K562 (cell line): Measurements from ENCODE around the gene HDAC7. TPM values are rescaled to one million over a fixed set of nuclear protein-coding genes. Genes with fewer than 3 reads are reported as not detected.

Source experiments
- NR2C2 ChIP-seq, 2 experiments: fragments of 200-800 bp in 1 of 2; sonication (Bioruptor generic) in 1 of 2; sonication (generic) in 1 of 2; formaldehyde crosslinking in 1 of 2; IDR thresholded peaks; 2 replicates each; pipeline versions ENCODE4 v1.6.1 to v1.8.0; 2016 to 2022; ENCODE audit warnings: mild to moderate bottlenecking in 1 of 2, missing compliant biosample characterization in 1 of 2, missing genetic modification characterization in 1 of 2, missing genetic modification reagents in 1 of 2
- POLR2G ChIP-seq: fragments of 200-400 bp; formaldehyde crosslinking; IDR thresholded peaks from 2 replicates; pipeline ENCODE4 v1.6.1; 2017; ENCODE audit warnings: low read depth, mild to moderate bottlenecking, antibody characterized with exemption, low read length, moderate library complexity
- SIN3B ChIP-seq: fragments of 450-650 bp; IDR thresholded peaks from 2 replicates; pipeline ENCODE4 v1.6.1; 2017; ENCODE audit warnings: low read depth, mild to moderate bottlenecking, moderate library complexity
- U2AF1 ChIP-seq: fragments of 200-400 bp; formaldehyde crosslinking; optimal IDR thresholded peaks from 2 replicates; pipeline ENCODE3; 2017; ENCODE audit warnings: mild to moderate bottlenecking, low read depth, low read length, moderate library complexity
- ZNF143 ChIP-seq: sonication (generic); formaldehyde crosslinking; IDR thresholded peaks from 2 replicates; pipeline ENCODE4 v1.9.0; 2022; ENCODE audit warnings: mild to moderate bottlenecking, missing genetic modification reagents
- ZNF175 ChIP-seq: fragments of 200-800 bp; sonication (Bioruptor generic); IDR thresholded peaks from 2 replicates; pipeline ENCODE4 v1.6.1; 2016; ENCODE audit warnings: low read depth, mild to moderate bottlenecking, missing genetic modification characterization, missing compliant biosample characterization
- ZZZ3 ChIP-seq: fragments of 450-650 bp; IDR thresholded peaks from 2 replicates; pipeline ENCODE4 v1.6.1; 2016; ENCODE audit warnings: antibody characterized with exemption, mild to moderate bottlenecking, moderate library complexity
- polyA plus RNA-seq, 8 experiments: library from polyadenylated mRNA; depleted of rRNA in 4 of 8; stranded (reverse) in 5 of 8; unstranded in 3 of 8; fragments of >200 nt; fragmentation: Nextera tagmentation in 2 of 8; fragmentation: Illumina TruSeq in 1 of 8; extraction: Ambion mirVana in 2 of 8; extraction: Trizol in 1 of 8; gene quantifications; 2 replicates each; pipeline versions ENCODE4 v1.2.1 to v1.2.3, GENCODE V29; 2011 to 2014; ENCODE audit warnings: inconsistent platforms in 1 of 8, missing spikeins in 1 of 8
- total RNA-seq, 7 experiments: library from RNA; depleted of rRNA in 6 of 7; stranded (reverse); fragments of >200 nt in 6 of 7; fragmentation: Illumina TruSeq in 2 of 7; extraction: Trizol in 2 of 7; gene quantifications; 2 replicates each; pipeline versions ENCODE4 v1.2.1 to v1.2.3, GENCODE V29; 2011 to 2021; ENCODE audit warnings: low replicate concordance in 1 of 7
- TF ChIP-seq, protein P1 (sequence below): fragments of 250-450 bp; sonication (Bioruptor Pico); IDR thresholded peaks from 2 replicates; pipeline ENCODE4 v1.4.0; 2020; ENCODE audit warnings: mild to moderate bottlenecking, moderate library complexity
- TF ChIP-seq, protein P2 (sequence below): fragments of 450-650 bp; IDR thresholded peaks from 2 replicates; pipeline ENCODE4 v1.6.1; 2016; ENCODE audit warnings: mild to moderate bottlenecking, moderate library complexity
- TF ChIP-seq, protein P3 (sequence below): sonication (generic); formaldehyde crosslinking; IDR thresholded peaks from 2 replicates; pipeline ENCODE4 v1.8.0; 2023; ENCODE audit warnings: mild to moderate bottlenecking, missing genetic modification reagents

The HDAC7 gene
- total and polyA plus RNA-seq, 9 of the 15 experiments (the other 6 are each of a cell fraction or from before 2014, with no cell fraction given), result 2.5 to 129 (median 31.1) TPM

DNA sequence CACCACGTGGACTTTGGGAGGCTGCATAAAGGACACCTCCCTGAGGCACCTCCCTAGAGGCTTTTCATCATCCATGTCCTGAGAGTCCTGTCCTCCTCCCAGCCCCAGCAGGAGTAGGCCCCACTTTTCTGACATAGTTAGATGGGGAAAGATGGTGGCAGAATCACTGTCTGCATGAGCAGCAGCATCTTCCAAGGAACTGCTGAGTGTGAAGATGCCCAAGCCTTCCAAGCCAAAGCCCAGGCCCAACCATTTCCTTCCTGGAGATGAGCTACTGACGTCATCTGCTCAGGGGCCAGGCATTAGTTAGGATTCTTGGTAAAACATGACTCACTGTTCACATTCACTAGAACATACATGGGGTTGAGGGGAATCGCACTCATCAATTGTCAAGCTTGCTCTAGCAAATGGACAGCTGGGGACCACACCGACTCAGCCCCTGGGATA is 47.8 kb upstream of the HDAC7 start (continued):
- TF ChIP-seq, protein P1, sequence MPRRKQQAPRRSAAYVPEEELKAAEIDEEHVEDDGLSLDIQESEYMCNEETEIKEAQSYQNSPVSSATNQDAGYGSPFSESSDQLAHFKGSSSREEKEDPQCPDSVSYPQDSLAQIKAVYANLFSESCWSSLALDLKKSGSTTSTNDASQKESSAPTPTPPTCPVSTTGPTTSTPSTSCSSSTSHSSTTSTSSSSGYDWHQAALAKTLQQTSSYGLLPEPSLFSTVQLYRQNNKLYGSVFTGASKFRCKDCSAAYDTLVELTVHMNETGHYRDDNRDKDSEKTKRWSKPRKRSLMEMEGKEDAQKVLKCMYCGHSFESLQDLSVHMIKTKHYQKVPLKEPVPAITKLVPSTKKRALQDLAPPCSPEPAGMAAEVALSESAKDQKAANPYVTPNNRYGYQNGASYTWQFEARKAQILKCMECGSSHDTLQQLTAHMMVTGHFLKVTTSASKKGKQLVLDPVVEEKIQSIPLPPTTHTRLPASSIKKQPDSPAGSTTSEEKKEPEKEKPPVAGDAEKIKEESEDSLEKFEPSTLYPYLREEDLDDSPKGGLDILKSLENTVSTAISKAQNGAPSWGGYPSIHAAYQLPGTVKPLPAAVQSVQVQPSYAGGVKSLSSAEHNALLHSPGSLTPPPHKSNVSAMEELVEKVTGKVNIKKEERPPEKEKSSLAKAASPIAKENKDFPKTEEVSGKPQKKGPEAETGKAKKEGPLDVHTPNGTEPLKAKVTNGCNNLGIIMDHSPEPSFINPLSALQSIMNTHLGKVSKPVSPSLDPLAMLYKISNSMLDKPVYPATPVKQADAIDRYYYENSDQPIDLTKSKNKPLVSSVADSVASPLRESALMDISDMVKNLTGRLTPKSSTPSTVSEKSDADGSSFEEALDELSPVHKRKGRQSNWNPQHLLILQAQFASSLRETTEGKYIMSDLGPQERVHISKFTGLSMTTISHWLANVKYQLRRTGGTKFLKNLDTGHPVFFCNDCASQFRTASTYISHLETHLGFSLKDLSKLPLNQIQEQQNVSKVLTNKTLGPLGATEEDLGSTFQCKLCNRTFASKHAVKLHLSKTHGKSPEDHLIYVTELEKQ (CRISPR knock-in tag), result no peak
- TF ChIP-seq NR2C2 (CRISPR knock-in tag; IDR thresholded peaks at IDR 0.05) (no peak), NR2C2 (tag; IDR thresholded peaks at IDR 0.05) (peak; percentile 39; the same call in 1 of the 2 replicates), SIN3B (no peak), ZNF143 (CRISPR knock-in tag) (no peak), U2AF1 (no peak), ZNF175 (CRISPR knock-in tag) (peak; percentile 78; the same call in 1 of the 2 replicates), ZZZ3 (no peak), POLR2G (no peak)
- TF ChIP-seq, protein P2, sequence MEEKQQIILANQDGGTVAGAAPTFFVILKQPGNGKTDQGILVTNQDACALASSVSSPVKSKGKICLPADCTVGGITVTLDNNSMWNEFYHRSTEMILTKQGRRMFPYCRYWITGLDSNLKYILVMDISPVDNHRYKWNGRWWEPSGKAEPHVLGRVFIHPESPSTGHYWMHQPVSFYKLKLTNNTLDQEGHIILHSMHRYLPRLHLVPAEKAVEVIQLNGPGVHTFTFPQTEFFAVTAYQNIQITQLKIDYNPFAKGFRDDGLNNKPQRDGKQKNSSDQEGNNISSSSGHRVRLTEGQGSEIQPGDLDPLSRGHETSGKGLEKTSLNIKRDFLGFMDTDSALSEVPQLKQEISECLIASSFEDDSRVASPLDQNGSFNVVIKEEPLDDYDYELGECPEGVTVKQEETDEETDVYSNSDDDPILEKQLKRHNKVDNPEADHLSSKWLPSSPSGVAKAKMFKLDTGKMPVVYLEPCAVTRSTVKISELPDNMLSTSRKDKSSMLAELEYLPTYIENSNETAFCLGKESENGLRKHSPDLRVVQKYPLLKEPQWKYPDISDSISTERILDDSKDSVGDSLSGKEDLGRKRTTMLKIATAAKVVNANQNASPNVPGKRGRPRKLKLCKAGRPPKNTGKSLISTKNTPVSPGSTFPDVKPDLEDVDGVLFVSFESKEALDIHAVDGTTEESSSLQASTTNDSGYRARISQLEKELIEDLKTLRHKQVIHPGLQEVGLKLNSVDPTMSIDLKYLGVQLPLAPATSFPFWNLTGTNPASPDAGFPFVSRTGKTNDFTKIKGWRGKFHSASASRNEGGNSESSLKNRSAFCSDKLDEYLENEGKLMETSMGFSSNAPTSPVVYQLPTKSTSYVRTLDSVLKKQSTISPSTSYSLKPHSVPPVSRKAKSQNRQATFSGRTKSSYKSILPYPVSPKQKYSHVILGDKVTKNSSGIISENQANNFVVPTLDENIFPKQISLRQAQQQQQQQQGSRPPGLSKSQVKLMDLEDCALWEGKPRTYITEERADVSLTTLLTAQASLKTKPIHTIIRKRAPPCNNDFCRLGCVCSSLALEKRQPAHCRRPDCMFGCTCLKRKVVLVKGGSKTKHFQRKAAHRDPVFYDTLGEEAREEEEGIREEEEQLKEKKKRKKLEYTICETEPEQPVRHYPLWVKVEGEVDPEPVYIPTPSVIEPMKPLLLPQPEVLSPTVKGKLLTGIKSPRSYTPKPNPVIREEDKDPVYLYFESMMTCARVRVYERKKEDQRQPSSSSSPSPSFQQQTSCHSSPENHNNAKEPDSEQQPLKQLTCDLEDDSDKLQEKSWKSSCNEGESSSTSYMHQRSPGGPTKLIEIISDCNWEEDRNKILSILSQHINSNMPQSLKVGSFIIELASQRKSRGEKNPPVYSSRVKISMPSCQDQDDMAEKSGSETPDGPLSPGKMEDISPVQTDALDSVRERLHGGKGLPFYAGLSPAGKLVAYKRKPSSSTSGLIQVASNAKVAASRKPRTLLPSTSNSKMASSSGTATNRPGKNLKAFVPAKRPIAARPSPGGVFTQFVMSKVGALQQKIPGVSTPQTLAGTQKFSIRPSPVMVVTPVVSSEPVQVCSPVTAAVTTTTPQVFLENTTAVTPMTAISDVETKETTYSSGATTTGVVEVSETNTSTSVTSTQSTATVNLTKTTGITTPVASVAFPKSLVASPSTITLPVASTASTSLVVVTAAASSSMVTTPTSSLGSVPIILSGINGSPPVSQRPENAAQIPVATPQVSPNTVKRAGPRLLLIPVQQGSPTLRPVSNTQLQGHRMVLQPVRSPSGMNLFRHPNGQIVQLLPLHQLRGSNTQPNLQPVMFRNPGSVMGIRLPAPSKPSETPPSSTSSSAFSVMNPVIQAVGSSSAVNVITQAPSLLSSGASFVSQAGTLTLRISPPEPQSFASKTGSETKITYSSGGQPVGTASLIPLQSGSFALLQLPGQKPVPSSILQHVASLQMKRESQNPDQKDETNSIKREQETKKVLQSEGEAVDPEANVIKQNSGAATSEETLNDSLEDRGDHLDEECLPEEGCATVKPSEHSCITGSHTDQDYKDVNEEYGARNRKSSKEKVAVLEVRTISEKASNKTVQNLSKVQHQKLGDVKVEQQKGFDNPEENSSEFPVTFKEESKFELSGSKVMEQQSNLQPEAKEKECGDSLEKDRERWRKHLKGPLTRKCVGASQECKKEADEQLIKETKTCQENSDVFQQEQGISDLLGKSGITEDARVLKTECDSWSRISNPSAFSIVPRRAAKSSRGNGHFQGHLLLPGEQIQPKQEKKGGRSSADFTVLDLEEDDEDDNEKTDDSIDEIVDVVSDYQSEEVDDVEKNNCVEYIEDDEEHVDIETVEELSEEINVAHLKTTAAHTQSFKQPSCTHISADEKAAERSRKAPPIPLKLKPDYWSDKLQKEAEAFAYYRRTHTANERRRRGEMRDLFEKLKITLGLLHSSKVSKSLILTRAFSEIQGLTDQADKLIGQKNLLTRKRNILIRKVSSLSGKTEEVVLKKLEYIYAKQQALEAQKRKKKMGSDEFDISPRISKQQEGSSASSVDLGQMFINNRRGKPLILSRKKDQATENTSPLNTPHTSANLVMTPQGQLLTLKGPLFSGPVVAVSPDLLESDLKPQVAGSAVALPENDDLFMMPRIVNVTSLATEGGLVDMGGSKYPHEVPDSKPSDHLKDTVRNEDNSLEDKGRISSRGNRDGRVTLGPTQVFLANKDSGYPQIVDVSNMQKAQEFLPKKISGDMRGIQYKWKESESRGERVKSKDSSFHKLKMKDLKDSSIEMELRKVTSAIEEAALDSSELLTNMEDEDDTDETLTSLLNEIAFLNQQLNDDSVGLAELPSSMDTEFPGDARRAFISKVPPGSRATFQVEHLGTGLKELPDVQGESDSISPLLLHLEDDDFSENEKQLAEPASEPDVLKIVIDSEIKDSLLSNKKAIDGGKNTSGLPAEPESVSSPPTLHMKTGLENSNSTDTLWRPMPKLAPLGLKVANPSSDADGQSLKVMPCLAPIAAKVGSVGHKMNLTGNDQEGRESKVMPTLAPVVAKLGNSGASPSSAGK, result peak; percentile 62
- TF ChIP-seq, protein P3, sequence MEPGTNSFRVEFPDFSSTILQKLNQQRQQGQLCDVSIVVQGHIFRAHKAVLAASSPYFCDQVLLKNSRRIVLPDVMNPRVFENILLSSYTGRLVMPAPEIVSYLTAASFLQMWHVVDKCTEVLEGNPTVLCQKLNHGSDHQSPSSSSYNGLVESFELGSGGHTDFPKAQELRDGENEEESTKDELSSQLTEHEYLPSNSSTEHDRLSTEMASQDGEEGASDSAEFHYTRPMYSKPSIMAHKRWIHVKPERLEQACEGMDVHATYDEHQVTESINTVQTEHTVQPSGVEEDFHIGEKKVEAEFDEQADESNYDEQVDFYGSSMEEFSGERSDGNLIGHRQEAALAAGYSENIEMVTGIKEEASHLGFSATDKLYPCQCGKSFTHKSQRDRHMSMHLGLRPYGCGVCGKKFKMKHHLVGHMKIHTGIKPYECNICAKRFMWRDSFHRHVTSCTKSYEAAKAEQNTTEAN, result no peak
